HEK293 (cell line): ENCODE results near the gene SLAMF1.

Source experiments
- CTCF ChIA-PET: fragments of 350-600 bp; formaldehyde crosslinking; extraction: SDS; loops from one replicate; lab custom pipeline; 2021; ENCODE audit warnings: antibody characterized with exemption; lab: Yijun Ruan, JAX
- POLR2A ChIA-PET: fragments of 300-600 bp; formaldehyde crosslinking; extraction: SDS; loops from one replicate; lab custom pipeline; 2020; ENCODE audit warnings: antibody characterized with exemption, inconsistent platforms; lab: Yijun Ruan, JAX
- H3K27ac ChIP-seq: fragments of 200-500 bp; sonication (Bioruptor generic); 2 replicates; pipeline ENCODE4 v1.5.1; 2014; ENCODE audit warnings: low read depth, low read length, control low read depth, inconsistent platforms; ENCODE audit errors: extremely low read depth
- H3K36me3 ChIP-seq, 2 experiments: fragments of 200-500 bp in 1 of 2; sonication (Bioruptor generic) in 1 of 2; 1 replicate in 1 of 2; 2 replicates in 1 of 2; pipeline ENCODE4 v1.5.1; 2014 to 2017; ENCODE audit warnings: inconsistent platforms in 2 of 2, low read length in 2 of 2; ENCODE audit not compliant: control insufficient read depth in 2 of 2, insufficient read depth in 1 of 2
- H3K4me1 ChIP-seq: fragments of 200-500 bp; sonication (Bioruptor generic); 2 replicates; pipeline ENCODE4 v1.5.1; 2014; ENCODE audit warnings: mild to moderate bottlenecking, low read length, inconsistent platforms; ENCODE audit not compliant: control insufficient read depth, insufficient read depth
- H3K4me3 ChIP-seq: 2 replicates; pipeline ENCODE4 v1.5.1; 2011; ENCODE audit warnings: low read depth, mild to moderate bottlenecking, control low read depth, low read length, moderate library complexity
- H3K9me3 ChIP-seq: fragments of 200-500 bp; sonication (Bioruptor generic); 2 replicates; pipeline ENCODE4 v1.5.1; 2014; ENCODE audit warnings: low read depth, low read length, inconsistent platforms; ENCODE audit not compliant: control insufficient read depth, insufficient read depth
- HOXA7 ChIP-seq: sonication (generic); formaldehyde crosslinking; IDR thresholded peaks from 2 replicates; pipeline ENCODE4 v1.8.1; 2022; ENCODE audit warnings: missing genetic modification reagents, borderline replicate concordance
- HOXC10 ChIP-seq: sonication (generic); formaldehyde crosslinking; IDR thresholded peaks from 2 replicates; pipeline ENCODE4 v1.8.1; 2023; ENCODE audit warnings: mild to moderate bottlenecking, missing genetic modification reagents
- KLF10 ChIP-seq: fragments of 450-650 bp; IDR thresholded peaks from 2 replicates; pipeline ENCODE4 v1.5.1; 2018; ENCODE audit warnings: missing biosample characterization, mild to moderate bottlenecking, missing genetic modification characterization
- OVOL3 ChIP-seq: fragments of 450-650 bp; formaldehyde crosslinking; IDR thresholded peaks from 2 replicates; pipeline ENCODE4 v1.5.1; 2016; ENCODE audit warnings: missing biosample characterization, missing genetic modification characterization
- PRDM2 ChIP-seq: fragments of 450-650 bp; formaldehyde crosslinking; IDR thresholded peaks from 2 replicates; pipeline ENCODE4 v1.5.1; 2016; ENCODE audit warnings: missing biosample characterization, missing genetic modification characterization, borderline replicate concordance
- ZBTB20 ChIP-seq: fragments of 450-650 bp; formaldehyde crosslinking; IDR thresholded peaks from 2 replicates; pipeline ENCODE4 v1.5.1; 2016; ENCODE audit warnings: missing biosample characterization, missing genetic modification characterization
- ZBTB21 ChIP-seq: fragments of 450-650 bp; formaldehyde crosslinking; IDR thresholded peaks from 2 replicates; pipeline ENCODE4 v1.5.1; 2017; ENCODE audit warnings: missing biosample characterization, missing genetic modification characterization
- ZBTB44 ChIP-seq: fragments of 450-650 bp; IDR thresholded peaks from 2 replicates; pipeline ENCODE4 v1.5.1; 2018; ENCODE audit warnings: missing biosample characterization, mild to moderate bottlenecking, missing genetic modification characterization
- ZBTB7A ChIP-seq: fragments of 450-650 bp; formaldehyde crosslinking; IDR thresholded peaks from 2 replicates; pipeline ENCODE4 v1.5.1; 2016; ENCODE audit warnings: low read depth, missing biosample characterization, missing genetic modification characterization
- ZNF16 ChIP-seq: fragments of 450-650 bp; formaldehyde crosslinking; IDR thresholded peaks from 2 replicates; pipeline ENCODE4 v1.5.1; 2016; ENCODE audit warnings: low read depth, missing biosample characterization, missing genetic modification characterization
- ZNF248 ChIP-seq: fragments of 450-650 bp; formaldehyde crosslinking; IDR thresholded peaks from 2 replicates; pipeline ENCODE4 v1.5.1; 2017; ENCODE audit warnings: missing biosample characterization, missing genetic modification characterization
- ZNF292 ChIP-seq: fragments of 450-650 bp; formaldehyde crosslinking; IDR thresholded peaks from 2 replicates; pipeline ENCODE4 v1.5.1; 2016; ENCODE audit warnings: low read depth, missing biosample characterization, missing genetic modification characterization, borderline replicate concordance
- ZNF391 ChIP-seq: fragments of 450-650 bp; formaldehyde crosslinking; IDR thresholded peaks from 2 replicates; pipeline ENCODE4 v1.5.1; 2016; ENCODE audit warnings: low read depth, missing biosample characterization, missing genetic modification characterization, borderline replicate concordance
- ZNF513 ChIP-seq: fragments of 450-650 bp; IDR thresholded peaks from 2 replicates; pipeline ENCODE4 v1.5.1; 2018; ENCODE audit warnings: missing biosample characterization, missing genetic modification characterization
- ZNF530 ChIP-seq: fragments of 450-650 bp; formaldehyde crosslinking; IDR thresholded peaks from 2 replicates; pipeline ENCODE4 v1.5.1; 2016; ENCODE audit warnings: low read depth, missing biosample characterization, missing genetic modification characterization
- ZNF544 ChIP-seq: fragments of 450-650 bp; formaldehyde crosslinking; IDR thresholded peaks from 2 replicates; pipeline ENCODE4 v1.5.0; 2017; ENCODE audit warnings: missing biosample characterization, missing genetic modification characterization
- ZNF792 ChIP-seq: fragments of 450-650 bp; formaldehyde crosslinking; IDR thresholded peaks from 2 replicates; pipeline ENCODE4 v1.5.1; 2016; ENCODE audit warnings: missing biosample characterization, missing genetic modification characterization
- TF ChIP-seq, protein P1 (sequence below): fragments of 450-650 bp; formaldehyde crosslinking; IDR thresholded peaks from 2 replicates; pipeline ENCODE4 v1.5.1; 2016; ENCODE audit warnings: missing biosample characterization, missing genetic modification characterization
- TF ChIP-seq, protein P2 (sequence below): fragments of 450-650 bp; formaldehyde crosslinking; IDR thresholded peaks from 2 replicates; pipeline ENCODE4 v1.5.1; 2016; ENCODE audit warnings: missing biosample characterization, missing genetic modification characterization
- TF ChIP-seq, protein P3 (sequence below): fragments of 450-650 bp; formaldehyde crosslinking; IDR thresholded peaks from 2 replicates; pipeline ENCODE4 v1.5.1; 2016; ENCODE audit warnings: missing biosample characterization, missing genetic modification characterization

The SLAMF1 gene

GRCh38 chr1:160578525-160579191, 68.2 kb downstream of the SLAMF1 start:
- H3K4me1 ChIP-seq = no peaks in the 10 kb centered on the region
- H3K27ac ChIP-seq = no peak overlapping the region
- CTCF ChIA-PET = interaction anchor here (0.9 kb wide), 1 partner anchor 24 kb away, joined by 3 read pairs; no protein-coding TSS in a partner anchor
- H3K9me3 ChIP-seq = no peaks in the 10 kb centered on the region
- no peak overlapping the region for H3K4me3 ChIP-seq
- H3K36me3 ChIP-seq = no peaks in the 10 kb centered on the region
- TF ChIP-seq HOXC10 (no peak), OVOL3 (no peak), ZNF391 (tag by site-specific recombination) (no peak), HOXA7 (CRISPR knock-in tag) (no peak), ZNF513 (tag by site-specific recombination) (no peak), ZNF530 (tag by site-specific recombination) (no peak), ZNF248 (no peak)
- POLR2A ChIA-PET = no interaction called here

- no peaks in the 10 kb centered on the region for H3K36me3 ChIP-seq
- POLR2A ChIA-PET = no interaction called here
- CTCF ChIA-PET = no interaction called here
- H3K9me3 ChIP-seq = no peaks in the 10 kb centered on the region
- no peak overlapping the region for H3K4me3 ChIP-seq
- H3K4me1 ChIP-seq = no peaks in the 10 kb centered on the region
- H3K27ac ChIP-seq = no peak overlapping the region
- TF ChIP-seq, protein P1, sequence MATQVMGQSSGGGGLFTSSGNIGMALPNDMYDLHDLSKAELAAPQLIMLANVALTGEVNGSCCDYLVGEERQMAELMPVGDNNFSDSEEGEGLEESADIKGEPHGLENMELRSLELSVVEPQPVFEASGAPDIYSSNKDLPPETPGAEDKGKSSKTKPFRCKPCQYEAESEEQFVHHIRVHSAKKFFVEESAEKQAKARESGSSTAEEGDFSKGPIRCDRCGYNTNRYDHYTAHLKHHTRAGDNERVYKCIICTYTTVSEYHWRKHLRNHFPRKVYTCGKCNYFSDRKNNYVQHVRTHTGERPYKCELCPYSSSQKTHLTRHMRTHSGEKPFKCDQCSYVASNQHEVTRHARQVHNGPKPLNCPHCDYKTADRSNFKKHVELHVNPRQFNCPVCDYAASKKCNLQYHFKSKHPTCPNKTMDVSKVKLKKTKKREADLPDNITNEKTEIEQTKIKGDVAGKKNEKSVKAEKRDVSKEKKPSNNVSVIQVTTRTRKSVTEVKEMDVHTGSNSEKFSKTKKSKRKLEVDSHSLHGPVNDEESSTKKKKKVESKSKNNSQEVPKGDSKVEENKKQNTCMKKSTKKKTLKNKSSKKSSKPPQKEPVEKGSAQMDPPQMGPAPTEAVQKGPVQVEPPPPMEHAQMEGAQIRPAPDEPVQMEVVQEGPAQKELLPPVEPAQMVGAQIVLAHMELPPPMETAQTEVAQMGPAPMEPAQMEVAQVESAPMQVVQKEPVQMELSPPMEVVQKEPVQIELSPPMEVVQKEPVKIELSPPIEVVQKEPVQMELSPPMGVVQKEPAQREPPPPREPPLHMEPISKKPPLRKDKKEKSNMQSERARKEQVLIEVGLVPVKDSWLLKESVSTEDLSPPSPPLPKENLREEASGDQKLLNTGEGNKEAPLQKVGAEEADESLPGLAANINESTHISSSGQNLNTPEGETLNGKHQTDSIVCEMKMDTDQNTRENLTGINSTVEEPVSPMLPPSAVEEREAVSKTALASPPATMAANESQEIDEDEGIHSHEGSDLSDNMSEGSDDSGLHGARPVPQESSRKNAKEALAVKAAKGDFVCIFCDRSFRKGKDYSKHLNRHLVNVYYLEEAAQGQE (tag by site-specific recombination) = no peak
- TF ChIP-seq, protein P2, sequence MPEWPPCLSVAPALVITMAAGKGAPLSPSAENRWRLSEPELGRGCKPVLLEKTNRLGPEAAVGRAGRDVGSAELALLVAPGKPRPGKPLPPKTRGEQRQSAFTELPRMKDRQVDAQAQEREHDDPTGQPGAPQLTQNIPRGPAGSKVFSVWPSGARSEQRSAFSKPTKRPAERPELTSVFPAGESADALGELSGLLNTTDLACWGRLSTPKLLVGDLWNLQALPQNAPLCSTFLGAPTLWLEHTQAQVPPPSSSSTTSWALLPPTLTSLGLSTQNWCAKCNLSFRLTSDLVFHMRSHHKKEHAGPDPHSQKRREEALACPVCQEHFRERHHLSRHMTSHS (tag by site-specific recombination) = no peak
- no peak for TF ChIP-seq PRDM2 (tag by site-specific recombination)
- no peak for TF ChIP-seq ZNF16 (tag by site-specific recombination)
- TF ChIP-seq ZNF792 (tag by site-specific recombination) = no peak
- no peak for TF ChIP-seq ZNF292 (tag by site-specific recombination)
- TF ChIP-seq ZBTB7A = no peak
- no peak for TF ChIP-seq HOXC10
- no peak for TF ChIP-seq ZBTB44 (tag by site-specific recombination)
- TF ChIP-seq, protein P3, sequence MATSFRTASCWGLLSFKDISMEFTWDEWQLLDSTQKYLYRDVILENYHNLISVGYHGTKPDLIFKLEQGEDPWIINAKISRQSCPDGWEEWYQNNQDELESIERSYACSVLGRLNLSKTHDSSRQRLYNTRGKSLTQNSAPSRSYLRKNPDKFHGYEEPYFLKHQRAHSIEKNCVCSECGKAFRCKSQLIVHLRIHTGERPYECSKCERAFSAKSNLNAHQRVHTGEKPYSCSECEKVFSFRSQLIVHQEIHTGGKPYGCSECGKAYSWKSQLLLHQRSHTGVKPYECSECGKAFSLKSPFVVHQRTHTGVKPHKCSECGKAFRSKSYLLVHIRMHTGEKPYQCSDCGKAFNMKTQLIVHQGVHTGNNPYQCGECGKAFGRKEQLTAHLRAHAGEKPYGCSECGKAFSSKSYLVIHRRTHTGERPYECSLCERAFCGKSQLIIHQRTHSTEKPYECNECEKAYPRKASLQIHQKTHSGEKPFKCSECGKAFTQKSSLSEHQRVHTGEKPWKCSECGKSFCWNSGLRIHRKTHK (tag by site-specific recombination) = no peak
- no peak for TF ChIP-seq KLF10
- no peak for TF ChIP-seq ZNF544 (tag by site-specific recombination)
- TF ChIP-seq ZBTB20 (tag by site-specific recombination) = no peak
- TF ChIP-seq ZBTB21 (tag by site-specific recombination) = no peak
Measured at GRCh38 chr1:160578175-160578524, 68.7 kb downstream of the SLAMF1 start.
